ENCODE measurements around the gene STRIP1. TPM values are rescaled to one million over a fixed set of nuclear protein-coding genes. Genes with fewer than 3 reads are reported as not detected.

Gene STRIP1
- total RNA-seq, 1 donor, result 50.3 TPM

DNA sequence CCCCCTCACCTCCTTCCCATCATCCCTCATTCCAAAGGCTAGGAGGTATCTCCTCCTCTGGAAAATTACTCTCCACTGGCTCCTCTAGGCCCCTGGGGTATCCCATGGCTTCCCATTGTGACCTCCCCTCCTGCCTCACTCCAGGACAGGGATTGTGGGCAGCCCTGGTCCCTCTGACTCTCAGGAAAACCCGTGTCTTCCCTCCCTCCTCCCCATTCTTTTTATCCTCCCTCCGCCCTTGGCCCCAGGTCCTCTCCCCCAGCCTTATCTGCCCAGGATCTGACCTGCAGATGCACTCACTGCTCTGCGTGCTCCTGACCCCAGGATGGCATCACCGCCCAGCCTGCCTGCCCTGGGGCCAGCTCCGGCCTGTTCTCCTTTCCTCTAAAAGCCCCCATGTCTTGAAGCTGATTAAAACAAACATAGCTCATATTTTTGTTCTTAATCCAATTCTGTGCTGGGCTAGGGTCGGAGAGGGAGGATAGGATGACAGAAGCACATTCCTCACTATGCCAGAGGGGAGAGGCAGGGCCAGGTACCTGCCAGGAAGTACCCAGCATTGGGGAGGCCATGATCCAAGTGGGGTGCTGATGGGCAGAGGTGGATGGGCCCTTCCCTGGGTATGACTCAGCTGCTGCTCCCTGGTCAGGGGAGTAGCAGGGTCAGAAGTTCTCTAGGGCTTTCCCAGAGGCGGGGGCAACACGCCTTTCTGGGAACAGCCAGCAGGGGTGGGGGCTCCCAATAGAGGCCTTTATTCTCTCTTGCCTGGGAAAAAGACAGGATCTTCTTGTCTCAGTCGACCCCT, 64.0 kb downstream of the STRIP1 start:
- no peak for DNase-seq (ENCODE audit: low read depth)
- no peak overlapping the region for H3K4me3 ChIP-seq (ENCODE audit: low read depth, low read length)
- TF ChIP-seq CTCF (IDR thresholded peaks at IDR 0.05; ENCODE audit: insufficient read depth, low read length), result no peak

- DNase-seq (ENCODE audit: low read depth), result no peak
- no peak overlapping the region for H3K4me3 ChIP-seq (ENCODE audit: low read depth, low read length)
- TF ChIP-seq CTCF (IDR thresholded peaks at IDR 0.05; ENCODE audit: insufficient read depth, low read length), result no peak
Measured at GRCh38 chr1:110100335-110100734, 65.9 kb downstream of the STRIP1 start.

- no peak overlapping the region for H3K4me3 ChIP-seq (ENCODE audit: low read depth, low read length)
- no peak for TF ChIP-seq CTCF (IDR thresholded peaks at IDR 0.05; ENCODE audit: insufficient read depth, low read length)
- DNase-seq (ENCODE audit: low read depth), result no peak
Measured at GRCh38 chr1:110102081-110102480, 67.7 kb downstream of the STRIP1 start.

Other genes starting within 250 kb of the STRIP1 start
- gene CSF1, start 123.8 kb upstream of the STRIP1 start, total RNA-seq (ENCODE audit: low replicate concordance), result 36.5 and 61.9 TPM in 2 replicates
- 48.5 and 59.3 TPM in 2 replicates for gene AHCYL1, start 49.9 kb upstream of the STRIP1 start, total RNA-seq (ENCODE audit: low replicate concordance)
- 0.09 TPM in 1 of 2 replicates, not detected in the other for gene ALX3, start 36.0 kb downstream of the STRIP1 start, total RNA-seq (ENCODE audit: low replicate concordance)
- not detected in 2 replicates for gene UBL4B, start 77.8 kb downstream of the STRIP1 start, total RNA-seq (ENCODE audit: low replicate concordance)
- 0.16 and 0.90 TPM in 2 replicates for gene SLC6A17, start 115.9 kb downstream of the STRIP1 start, total RNA-seq (ENCODE audit: low replicate concordance)
- 4.7 and 6.8 TPM in 2 replicates for gene KCNC4, start 175.7 kb downstream of the STRIP1 start, total RNA-seq (ENCODE audit: low replicate concordance)

All from fibroblast of the aortic adventitia (primary cell).